ENCODE data around the gene DOCK2.

GRCh38 chr5:169911448-169912212 lies 274.6 kb downstream of the DOCK2 start:
- TF ChIP-seq CTCF (IDR thresholded peaks at IDR 0.05) (no peak), EP300 (IDR thresholded peaks at IDR 0.05) (no peak)
